GM12878 (cell line): ENCODE results near the gene GALC. TPM values are rescaled to one million over a fixed set of nuclear protein-coding genes. Genes with fewer than 3 reads are reported as not detected.

Experiments
- BMI1 ChIP-seq: fragments of 450-650 bp; IDR thresholded peaks from 2 replicates; pipeline ENCODE4 v1.6.1; 2016; ENCODE audit warnings: mild to moderate bottlenecking, moderate library complexity, borderline replicate concordance
- CEBPB ChIP-seq, 2 experiments: fragments of 150-350 bp in 1 of 2; IDR thresholded peaks; 2 replicates each; pipeline ENCODE4 v1.6.1; 2012 to 2014; ENCODE audit warnings: low read depth in 2 of 2, low read length in 2 of 2, borderline replicate concordance in 1 of 2, inconsistent platforms in 1 of 2
- EGR1 ChIP-seq, 2 experiments: IDR thresholded peaks; 1 replicate in 1 of 2; 2 replicates in 1 of 2; pipeline ENCODE4 v1.6.1; 2011 to 2012; ENCODE audit warnings: low read depth in 2 of 2, low read length in 2 of 2, borderline replicate concordance in 1 of 2, mild to moderate bottlenecking in 1 of 2, moderate library complexity in 1 of 2
- EP300 ChIP-seq, 2 experiments: fragments of 150-350 bp in 1 of 2; IDR thresholded peaks; 2 replicates each; pipeline ENCODE4 v1.6.1; 2011 to 2012; ENCODE audit warnings: low read depth in 2 of 2, low read length in 2 of 2, borderline replicate concordance in 1 of 2, improper control_type of control experiment in 1 of 2, inconsistent platforms in 1 of 2; ENCODE audit not compliant: control insufficient read depth in 1 of 2
- GABPA ChIP-seq: IDR thresholded peaks from 2 replicates; pipeline ENCODE4 v1.6.1; 2014; ENCODE audit warnings: antibody characterized with exemption, low read depth, mild to moderate bottlenecking, inconsistent platforms
- HCFC1 ChIP-seq: fragments of 150-350 bp; IDR thresholded peaks from 2 replicates; pipeline ENCODE4 v1.6.1; 2014; ENCODE audit warnings: low read length
- IKZF1 ChIP-seq: fragments of 450-650 bp; conservative IDR thresholded peaks from 2 replicates; pipeline ENCODE4 v1.6.1; 2017; ENCODE audit warnings: antibody characterized with exemption, mild to moderate bottlenecking
- IRF4 ChIP-seq: IDR thresholded peaks from 2 replicates; pipeline ENCODE4 v1.6.1; 2011; ENCODE audit warnings: low read depth, low read length
- JUNB ChIP-seq: IDR thresholded peaks from 2 replicates; pipeline ENCODE4 v1.6.1; 2016; ENCODE audit warnings: antibody characterized with exemption, mild to moderate bottlenecking
- MAX ChIP-seq: IDR thresholded peaks from 2 replicates; pipeline ENCODE4 v1.6.1; 2012; ENCODE audit warnings: low read depth, low read length, improper control_type of control experiment
- MEF2A ChIP-seq: IDR thresholded peaks from 2 replicates; pipeline ENCODE4 v1.6.1; 2011; ENCODE audit warnings: low read depth, mild to moderate bottlenecking, low read length, moderate library complexity; ENCODE audit not compliant: insufficient read depth
- MTA2 ChIP-seq: fragments of 450-650 bp; IDR thresholded peaks from 2 replicates; pipeline ENCODE4 v1.6.1; 2016; ENCODE audit warnings: low read depth, mild to moderate bottlenecking, moderate library complexity
- NR2F1 ChIP-seq: fragments of 450-650 bp; conservative IDR thresholded peaks from 2 replicates; pipeline ENCODE4 v1.6.1; 2017; ENCODE audit warnings: mild to moderate bottlenecking
- PAX5 ChIP-seq: IDR thresholded peaks from 2 replicates; pipeline ENCODE4 v1.6.1; 2011; ENCODE audit warnings: low read depth, low read length, borderline replicate concordance
- POLR2AphosphoS5 ChIP-seq: IDR thresholded peaks from 2 replicates; pipeline ENCODE4 v1.6.1; 2011; ENCODE audit warnings: mild to moderate bottlenecking, low read length, inconsistent platforms
- RFX5 ChIP-seq: IDR thresholded peaks from 2 replicates; pipeline ENCODE4 v1.6.1; 2011; ENCODE audit warnings: low read depth, low read length, improper control_type of control experiment
- SMAD5 ChIP-seq: IDR thresholded peaks from 2 replicates; pipeline ENCODE4 v1.6.1; 2016; ENCODE audit warnings: antibody characterized with exemption, low read depth
- SPI1 ChIP-seq: IDR thresholded peaks from 2 replicates; pipeline ENCODE4 v1.6.1; 2011; ENCODE audit warnings: low read depth, mild to moderate bottlenecking, low read length, moderate library complexity, borderline replicate concordance; ENCODE audit not compliant: insufficient read depth
- SREBF1 ChIP-seq: IDR thresholded peaks from 2 replicates; pipeline ENCODE4 v1.6.1; 2012; ENCODE audit warnings: mild to moderate bottlenecking, low read length
- SREBF2 ChIP-seq: IDR thresholded peaks from 2 replicates; pipeline ENCODE4 v1.6.1; 2012; ENCODE audit warnings: mild to moderate bottlenecking, low read length
- STAT1 ChIP-seq: fragments of 450-650 bp; conservative IDR thresholded peaks from 2 replicates; pipeline ENCODE4 v1.6.1; 2014; ENCODE audit warnings: antibody characterized with exemption, mild to moderate bottlenecking
- STAT3 ChIP-seq: IDR thresholded peaks from 2 replicates; pipeline ENCODE4 v1.6.1; 2011; ENCODE audit warnings: low read depth, low read length, improper control_type of control experiment
- TAF1 ChIP-seq: IDR thresholded peaks from 2 replicates; pipeline ENCODE4 v1.6.1; 2011; ENCODE audit warnings: mild to moderate bottlenecking, low read depth, low read length, borderline replicate concordance
- TARDBP ChIP-seq: IDR thresholded peaks from 2 replicates; pipeline ENCODE4 v1.6.1; 2016; ENCODE audit warnings: borderline replicate concordance
- TCF12 ChIP-seq: IDR thresholded peaks from 2 replicates; pipeline ENCODE4 v1.6.1; 2011; ENCODE audit warnings: low read depth, mild to moderate bottlenecking, low read length
- ZBTB11 ChIP-seq: fragments of 450-650 bp; formaldehyde crosslinking; IDR thresholded peaks from 2 replicates; pipeline ENCODE4 v1.5.0; 2022; ENCODE audit warnings: mild to moderate bottlenecking, missing genetic modification characterization
- ZNF207 ChIP-seq: fragments of 450-650 bp; IDR thresholded peaks from 2 replicates; pipeline ENCODE4 v1.6.1; 2014; ENCODE audit warnings: antibody characterized with exemption, mild to moderate bottlenecking, borderline replicate concordance
- ZSCAN29 ChIP-seq: fragments of 450-650 bp; IDR thresholded peaks from 2 replicates; pipeline ENCODE4 v1.6.1; 2017; ENCODE audit warnings: mild to moderate bottlenecking, moderate library complexity
- polyA plus RNA-seq, 11 experiments: library from polyadenylated mRNA; depleted of rRNA in 4 of 11; unstranded in 6 of 11; stranded (reverse) in 5 of 11; fragments of >200 nt; fragmentation: Nextera tagmentation in 4 of 11; fragmentation: Illumina TruSeq in 1 of 11; extraction: Ambion mirVana in 4 of 11; extraction: Trizol in 1 of 11; gene quantifications; 1 replicate in 1 of 11; 2 replicates in 10 of 11; pipeline versions ENCODE4 v1.2.1 to v1.2.3, GENCODE V29; 2011 to 2016; ENCODE audit warnings: inconsistent platforms in 2 of 11, missing spikeins in 2 of 11, low read depth in 1 of 11
- total RNA-seq, 4 experiments: library from RNA; depleted of rRNA in 3 of 4; stranded (reverse); fragments of >200 nt in 3 of 4; fragmentation: Illumina TruSeq in 1 of 4; extraction: Trizol in 1 of 4; gene quantifications; 2 replicates each; pipeline versions ENCODE4 v1.2.1 to v1.2.3, GENCODE V29; 2013 to 2021

The GALC gene
- total and polyA plus RNA-seq, 10 of the 15 experiments (the other 5 are each of a cell fraction or from before 2014, with no cell fraction given): 1.3 to 14.0 (median 4.5) TPM

DNA sequence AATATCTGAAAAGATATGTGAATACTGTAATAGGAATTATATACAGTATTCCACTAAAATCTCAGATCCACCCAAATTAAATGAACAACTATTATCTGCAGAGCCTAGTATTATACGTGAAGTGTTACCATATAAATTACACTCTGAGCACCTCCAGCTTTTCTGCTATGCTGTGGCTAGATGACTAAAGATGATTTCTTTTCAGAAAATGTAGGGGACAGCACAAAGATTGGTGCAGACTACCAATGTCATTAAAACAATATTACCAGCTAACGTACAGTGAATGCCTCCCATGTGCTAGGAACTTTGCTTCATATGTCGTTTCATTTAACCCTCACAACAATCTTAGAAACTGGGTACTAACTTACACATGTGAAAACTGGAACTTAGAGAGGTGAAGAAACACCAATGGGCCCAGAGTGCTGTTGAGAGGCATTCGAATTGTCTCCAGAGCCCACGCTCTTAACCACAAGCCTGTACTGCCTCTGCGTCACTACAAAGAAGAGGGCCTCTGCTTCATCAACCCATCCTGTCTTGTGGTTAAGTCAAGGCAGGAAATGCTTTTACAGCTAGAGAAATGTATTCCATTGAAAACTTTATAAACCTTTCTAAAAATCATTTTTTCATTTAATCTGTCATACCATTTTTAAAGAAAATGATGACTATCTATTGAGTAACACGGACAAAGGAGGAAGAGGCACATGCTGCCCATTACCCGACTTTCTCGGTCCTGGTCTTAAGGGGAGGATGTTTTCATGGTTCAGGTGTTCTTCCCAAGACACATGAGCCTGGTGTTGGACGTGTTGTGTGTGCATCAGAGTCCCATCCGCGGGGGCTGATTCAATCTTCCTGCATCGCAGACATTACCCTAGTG is 13.2 kb upstream of the GALC start (continued):
- TF ChIP-seq RFX5 (no peak), TCF12 (0 out of 2 replicates have a peak, but pooled peaks have one; percentile 16), POLR2AphosphoS5 (peak; percentile 88), SPI1 (0 out of 2 replicates have a peak, but pooled peaks have one; percentile 11), NR2F1 (no peak; the same call in 1 of the 2 replicates), MAX (0 out of 2 replicates have a peak, but pooled peaks have one; percentile 65), ZSCAN29 (peak; percentile 71; the same call in 1 of the 2 replicates), SREBF1 (no peak; the same call in 1 of the 2 replicates), SMAD5 (no peak), ZBTB11 (CRISPR knock-in tag) (no peak), IRF4 (0 out of 2 replicates have a peak, but pooled peaks have one; percentile 49), ZNF207 (no peak), SREBF2 (no peak), CEBPB (IDR thresholded peaks at IDR 0.05; ENCODE audit: borderline replicate concordance in 1 of 2, low read depth in 2 of 2, low read length in 2 of 2) (no peak), JUNB (peak; percentile 26; the same call in 1 of the 2 replicates), TARDBP (0 out of 2 replicates have a peak, but pooled peaks have one; percentile 42), STAT1 (no peak), EP300 (IDR thresholded peaks at IDR 0.05; ENCODE audit: borderline replicate concordance in 1 of 2, control insufficient read depth in 1 of 2, low read depth in 2 of 2, low read length in 2 of 2) (peak; percentile 79 to 85; a peak in 3 of 4 replicates), PAX5 (no peak; the same call in 1 of the 2 replicates), GABPA (no peak), EGR1 (IDR thresholded peaks at IDR 0.05; ENCODE audit: borderline replicate concordance in 1 of 2, low read depth in 2 of 2, low read length in 2 of 2) (peak in 1 of 2 experiments; percentile 62; a peak in 1 of 3 replicates), HCFC1 (no peak), IKZF1 (peak; percentile 81), STAT3 (no peak), MEF2A (0 out of 2 replicates have a peak, but pooled peaks have one; percentile 46), MTA2 (peak; percentile 83), BMI1 (peak; percentile 39; the same call in 1 of the 2 replicates), TAF1 (peak; percentile 63; the same call in 1 of the 2 replicates)
